BE2C (cell line): Measurements from ENCODE around the gene DMAP1. TPM values are rescaled to one million over a fixed set of nuclear protein-coding genes. Genes with fewer than 3 reads are reported as not detected.
"Not testable (repeated sequence)": the region's sequence is repeated elsewhere in the genome, so short reads cannot be mapped to it uniquely, and the experiment has no call there.

Source experiments
- DNase-seq: peaks from one replicate; pipeline ENCODE4 v3.0.0-alpha.2; 2020
- H3K27me3 ChIP-seq: fragments of 250-450 bp; sonication (Bioruptor Pico); 2 replicates; pipeline ENCODE4 v1.5.1; 2020; ENCODE audit warnings: mild to moderate bottlenecking
- H3K36me3 ChIP-seq: fragments of 250-450 bp; sonication (Bioruptor Pico); 2 replicates; pipeline ENCODE4 v1.5.1; 2020; ENCODE audit warnings: mild to moderate bottlenecking
- H3K4me1 ChIP-seq: fragments of 250-450 bp; sonication (Bioruptor Pico); 2 replicates; pipeline ENCODE4 v1.5.1; 2020
- H3K4me3 ChIP-seq: 2 replicates; pipeline ENCODE4 v1.5.1; 2011; ENCODE audit warnings: low read depth, low read length
- H3K9me3 ChIP-seq: fragments of 250-450 bp; sonication (Bioruptor Pico); 2 replicates; pipeline ENCODE4 v1.5.1; 2020
- CTCF ChIP-seq: IDR thresholded peaks from 2 replicates; pipeline ENCODE4 v1.5.1; 2012; ENCODE audit warnings: mild to moderate bottlenecking, low read depth, low read length
- polyA plus RNA-seq: library from polyadenylated mRNA; unstranded; fragments of >200 nt; gene quantifications from one replicate; pipeline ENCODE4 v1.2.1, GENCODE V29; 2012; ENCODE audit warnings: low read depth, missing spikeins; ENCODE audit not compliant: insufficient read length, insufficient read depth

Gene DMAP1, protein sequence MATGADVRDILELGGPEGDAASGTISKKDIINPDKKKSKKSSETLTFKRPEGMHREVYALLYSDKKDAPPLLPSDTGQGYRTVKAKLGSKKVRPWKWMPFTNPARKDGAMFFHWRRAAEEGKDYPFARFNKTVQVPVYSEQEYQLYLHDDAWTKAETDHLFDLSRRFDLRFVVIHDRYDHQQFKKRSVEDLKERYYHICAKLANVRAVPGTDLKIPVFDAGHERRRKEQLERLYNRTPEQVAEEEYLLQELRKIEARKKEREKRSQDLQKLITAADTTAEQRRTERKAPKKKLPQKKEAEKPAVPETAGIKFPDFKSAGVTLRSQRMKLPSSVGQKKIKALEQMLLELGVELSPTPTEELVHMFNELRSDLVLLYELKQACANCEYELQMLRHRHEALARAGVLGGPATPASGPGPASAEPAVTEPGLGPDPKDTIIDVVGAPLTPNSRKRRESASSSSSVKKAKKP
- 54.0 TPM for polyA plus RNA-seq

DNA sequence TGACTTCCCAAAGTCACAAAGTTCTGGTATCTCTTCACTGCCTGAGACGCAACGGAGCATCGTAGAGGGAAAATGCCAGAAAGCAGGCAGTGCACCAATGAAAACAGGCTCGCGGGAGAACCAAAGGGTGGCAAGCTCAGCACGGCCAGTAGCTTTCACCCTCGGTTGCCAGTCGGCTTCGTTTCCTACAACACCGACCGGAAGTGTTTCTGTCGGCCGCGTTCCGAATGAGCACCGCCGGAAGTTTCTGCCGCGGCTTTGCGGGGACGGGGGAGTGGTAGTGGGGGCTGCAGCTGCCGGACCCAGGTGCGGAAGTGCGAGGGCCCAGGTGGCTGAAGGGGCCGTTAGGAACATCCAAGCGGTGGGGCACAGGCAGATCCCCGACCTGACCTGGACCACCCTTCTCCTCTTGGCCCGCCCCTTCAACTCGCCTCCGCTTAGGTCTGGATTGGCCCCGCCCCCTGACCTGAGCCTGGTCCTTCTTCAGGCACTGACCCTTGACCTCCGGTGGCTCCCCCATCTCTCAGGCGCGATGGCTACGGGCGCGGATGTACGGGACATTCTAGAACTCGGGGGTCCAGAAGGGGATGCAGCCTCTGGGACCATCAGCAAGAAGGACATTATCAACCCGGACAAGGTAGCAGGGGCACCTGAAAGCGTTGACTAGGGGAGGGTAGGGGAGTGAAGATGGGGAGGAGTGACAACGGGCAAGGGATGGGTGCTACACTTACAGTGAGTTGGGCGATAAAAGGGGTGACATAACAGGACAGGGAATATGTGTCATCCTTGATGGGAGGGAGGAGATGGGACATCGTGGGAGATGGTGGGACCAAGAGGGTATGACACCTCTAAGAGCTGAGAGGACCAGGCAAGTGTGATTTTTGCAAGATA is at the start of gene DMAP1:
TSS of gene DMAP1 (plus strand) at position 250 of the 891 bp plus-strand sequence. CDS start at position 533, 283 bp downstream.
- Histone ChIP-seq H3K4me1 (0 out of 2 replicates have a peak, but pooled peaks cover 2% of the 10 kb centered on the region), H3K4me3 (peak within 1 kb of the TSS; percentile 74), H3K36me3 (peaks cover 8% of the 10 kb centered on the region), H3K27me3 (no peaks in the 10 kb centered on the region), H3K9me3 (no peaks in the 10 kb centered on the region)
- peak; percentile 69 for DNase-seq
- TF ChIP-seq CTCF, result no peak

DNA sequence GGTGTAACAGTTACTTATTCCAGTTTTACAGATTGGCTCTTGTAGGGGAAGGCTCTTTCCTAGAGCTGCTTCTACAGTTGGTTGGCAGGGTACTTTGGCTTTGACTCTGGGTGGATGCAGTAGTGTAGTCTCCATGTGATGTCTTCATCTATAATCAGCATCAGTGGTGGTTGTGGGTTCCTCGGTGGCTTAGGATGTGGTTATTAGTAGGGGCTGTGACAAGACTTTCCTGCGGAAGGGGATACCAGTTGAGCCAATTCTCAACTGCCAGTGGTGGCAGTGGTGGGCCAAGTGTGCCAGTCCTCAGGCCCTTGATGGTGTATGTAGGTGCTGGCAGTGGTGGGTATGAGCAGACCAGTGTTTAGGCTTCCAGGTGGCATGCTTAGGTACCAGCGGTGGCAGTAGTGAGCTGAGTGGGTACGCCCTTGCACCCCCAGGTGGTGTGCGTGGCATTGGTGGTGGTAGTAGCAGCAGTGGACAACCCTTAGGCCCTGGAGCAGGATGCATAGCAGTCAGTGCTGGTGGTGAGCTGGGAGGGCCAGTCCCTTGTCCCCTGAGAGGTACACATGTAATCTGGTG is 44.7 kb upstream of the DMAP1 start:
- H3K4me1 ChIP-seq, result no peaks in the 10 kb centered on the region
- no peak for TF ChIP-seq CTCF
- DNase-seq, result no peak
- no peaks in the 10 kb centered on the region for H3K9me3 ChIP-seq
- H3K36me3 ChIP-seq, result no peaks in the 10 kb centered on the region
- H3K27me3 ChIP-seq, result no peaks in the 10 kb centered on the region
- no peak overlapping the region for H3K4me3 ChIP-seq

GRCh38 chr1:44170281-44170823 is 42.9 kb upstream of the DMAP1 start:
- no peak for DNase-seq
- no peak for TF ChIP-seq CTCF
- Histone ChIP-seq H3K4me3 (no peak overlapping the region), H3K27me3 (no peaks in the 10 kb centered on the region), H3K4me1 (no peaks in the 10 kb centered on the region), H3K36me3 (no peaks in the 10 kb centered on the region), H3K9me3 (no peaks in the 10 kb centered on the region)

GRCh38 chr1:44174630-44175029 is 38.6 kb upstream of the DMAP1 start:
- no peak for TF ChIP-seq CTCF
- Histone ChIP-seq H3K27me3 (no peaks in the 10 kb centered on the region), H3K36me3 (no peaks in the 10 kb centered on the region), H3K4me1 (no peaks in the 10 kb centered on the region), H3K4me3 (no peak overlapping the region), H3K9me3 (no peaks in the 10 kb centered on the region)
- no peak for DNase-seq

GRCh38 chr1:44200336-44200735 is 12.9 kb upstream of the DMAP1 start:
- no peak for TF ChIP-seq CTCF
- H3K27me3 ChIP-seq, result no peaks in the 10 kb centered on the region
- H3K36me3 ChIP-seq, result no peaks in the 10 kb centered on the region
- DNase-seq, result no peak
- H3K4me3 ChIP-seq, result no peak overlapping the region
- H3K9me3 ChIP-seq, result no peaks in the 10 kb centered on the region
- no peaks in the 10 kb centered on the region for H3K4me1 ChIP-seq

DNA sequence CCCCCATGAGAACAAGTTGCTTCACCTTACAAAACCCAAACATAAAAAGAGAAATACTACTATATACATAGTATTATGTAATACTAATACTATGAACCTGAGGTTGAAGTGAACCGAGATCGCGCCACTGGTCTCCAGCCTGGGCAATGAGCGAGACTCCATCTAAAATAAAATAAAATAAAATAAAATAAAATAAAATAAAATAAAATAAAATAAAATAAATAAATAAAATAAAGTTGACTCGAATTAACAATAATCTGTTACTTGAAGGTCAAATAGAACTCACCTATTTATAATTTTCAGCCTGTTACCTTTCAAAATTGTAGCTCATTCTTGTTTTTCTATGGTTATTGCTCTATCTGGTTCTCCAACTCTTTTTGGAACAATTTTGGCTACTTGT is 6.7 kb upstream of the DMAP1 start:
- H3K36me3 ChIP-seq, DNase-seq, H3K4me3 ChIP-seq, H3K27me3 ChIP-seq, H3K9me3 ChIP-seq, H3K4me1 ChIP-seq: not testable (repeated sequence)
